Measurements from ENCODE around the gene TPCN2.

Gene TPCN2

DNA sequence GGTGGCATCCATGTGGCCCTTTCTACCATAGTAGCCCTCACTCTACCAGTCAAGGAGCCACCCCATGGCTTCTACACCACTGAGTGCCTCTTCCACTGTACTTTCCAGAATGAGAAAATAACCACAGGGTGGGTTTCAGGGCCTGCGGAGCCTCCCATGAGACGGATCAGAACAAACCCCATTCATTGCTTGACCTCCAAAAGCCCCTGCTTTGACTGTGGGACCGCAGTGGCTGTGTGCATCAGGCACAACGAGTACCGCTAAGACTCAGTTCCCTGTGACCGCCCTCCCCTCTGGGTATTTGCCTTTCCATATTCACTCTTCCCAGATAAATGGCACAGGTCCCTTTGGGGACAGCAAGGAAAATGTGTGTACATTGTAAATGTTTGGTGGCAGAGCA is 24.2 kb upstream of the TPCN2 start:
- 90 to 94% methylated on average over 3 to 5 of the region's 6 CpGs for WGBS, 2 experiments (ENCODE audit: insufficient coverage in 2 of 2)

DNA sequence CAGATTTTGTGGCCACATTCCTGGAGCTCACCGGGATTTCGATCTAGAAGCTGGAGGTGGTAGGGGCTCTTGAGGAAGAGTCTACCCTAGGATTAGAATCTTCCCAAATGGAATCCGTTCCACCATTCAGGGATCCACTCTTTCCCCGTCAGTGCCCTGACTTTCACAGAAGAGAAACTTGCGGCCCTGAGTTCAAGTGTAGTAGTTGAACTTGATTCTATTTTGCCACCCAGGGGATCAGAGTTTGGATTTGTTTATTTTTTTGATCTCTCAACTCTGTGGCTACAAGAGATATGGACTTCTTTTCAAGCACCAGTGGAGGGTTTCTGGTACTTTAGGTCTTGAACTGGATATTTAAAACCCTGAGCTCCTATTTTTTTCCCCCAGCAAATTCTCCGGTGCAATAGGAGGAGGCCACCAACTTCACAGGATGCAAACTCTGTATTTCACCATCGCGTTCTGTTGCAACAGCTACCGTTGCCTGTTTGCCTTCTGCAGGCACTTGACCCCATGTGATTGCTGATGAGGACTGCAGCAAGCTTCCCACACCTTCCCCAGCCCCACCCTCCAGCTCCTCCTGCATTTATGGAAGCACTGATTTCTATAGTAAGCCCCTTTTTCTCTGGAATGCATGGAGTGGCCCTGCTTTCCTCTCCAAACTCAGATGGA is 20.9 kb upstream of the TPCN2 start:
- H3K36me3 ChIP-seq (ENCODE audit: control insufficient read depth, insufficient read depth, low read length), result no peaks in the 10 kb centered on the region
- H3K4me3 ChIP-seq (ENCODE audit: extremely low read depth, insufficient read depth, low read length, poor library complexity, severe bottlenecking), result no peak overlapping the region
- no peak overlapping the region for H3K27ac ChIP-seq (ENCODE audit: low read depth, low read length, severe bottlenecking)
- 80 to 82% methylated on average over 6 to 7 of the region's 9 CpGs for WGBS, 2 experiments (ENCODE audit: insufficient coverage in 2 of 2)
- H3K4me1 ChIP-seq (ENCODE audit: control insufficient read depth, insufficient read depth, low read length, poor library complexity, severe bottlenecking), result no peaks in the 10 kb centered on the region
- no peaks in the 10 kb centered on the region for H3K9me3 ChIP-seq (ENCODE audit: control insufficient read depth, low read length)

More for the DNA sequence above, 24.2 kb upstream of the TPCN2 start:
- H3K4me3 ChIP-seq (ENCODE audit: extremely low read depth, insufficient read depth, low read length, poor library complexity, severe bottlenecking), result no peak overlapping the region
- H3K36me3 ChIP-seq (ENCODE audit: control insufficient read depth, insufficient read depth, low read length), result no peaks in the 10 kb centered on the region
- H3K4me1 ChIP-seq (ENCODE audit: control insufficient read depth, insufficient read depth, low read length, poor library complexity, severe bottlenecking), result no peaks in the 10 kb centered on the region
- no peak overlapping the region for H3K27ac ChIP-seq (ENCODE audit: low read depth, low read length, severe bottlenecking)
- no peaks in the 10 kb centered on the region for H3K9me3 ChIP-seq (ENCODE audit: control insufficient read depth, low read length)

DNA sequence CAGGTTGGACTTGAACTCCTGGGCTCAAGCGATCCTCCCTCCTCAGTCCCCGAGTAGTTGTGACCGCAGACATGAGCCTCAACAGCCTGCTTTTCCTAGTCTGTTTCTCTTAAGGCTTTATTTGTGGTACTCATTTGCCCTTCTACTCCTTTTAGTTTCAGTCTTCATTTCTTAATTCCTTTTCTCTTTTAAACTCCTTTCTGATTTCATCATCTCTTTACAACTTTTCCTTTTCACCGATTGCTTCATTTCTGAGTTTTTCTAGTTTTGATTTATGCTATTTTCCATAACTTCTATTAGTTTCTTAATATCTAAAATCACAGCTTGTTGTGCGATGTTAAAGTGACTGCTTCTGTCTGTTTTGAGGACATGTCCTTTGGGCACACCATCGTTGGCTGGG is 18.4 kb upstream of the TPCN2 start:
- Histone ChIP-seq H3K4me1 (ENCODE audit: control insufficient read depth, insufficient read depth, low read length, poor library complexity, severe bottlenecking) (no peaks in the 10 kb centered on the region), H3K36me3 (ENCODE audit: control insufficient read depth, insufficient read depth, low read length) (no peaks in the 10 kb centered on the region), H3K4me3 (ENCODE audit: extremely low read depth, insufficient read depth, low read length, poor library complexity, severe bottlenecking) (no peak overlapping the region), H3K9me3 (ENCODE audit: control insufficient read depth, low read length) (no peaks in the 10 kb centered on the region), H3K27ac (ENCODE audit: low read depth, low read length, severe bottlenecking) (no peak overlapping the region)
- 88 to 92% methylated on average over 5 of the region's 6 CpGs for WGBS, 2 experiments (ENCODE audit: insufficient coverage in 2 of 2)

DNA sequence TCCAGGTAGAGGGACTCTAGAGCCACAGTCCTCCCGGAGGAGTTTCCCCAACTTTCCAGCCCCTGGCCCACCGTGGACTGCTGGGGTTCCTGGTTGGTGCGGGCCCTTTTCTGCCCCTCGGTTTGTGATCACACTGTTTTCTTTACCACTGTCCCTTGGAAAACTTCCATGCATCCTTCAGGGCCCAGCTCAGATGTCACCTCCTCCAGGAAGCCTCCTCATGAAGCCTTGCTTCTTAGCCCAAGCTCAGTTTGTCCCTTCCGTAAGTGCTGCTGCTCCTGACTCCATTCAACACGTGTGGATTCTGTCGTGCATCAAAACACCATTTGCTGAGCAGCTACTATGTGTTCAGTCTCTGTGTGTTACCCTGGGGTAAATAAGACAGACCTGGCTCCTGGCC is 15.9 kb upstream of the TPCN2 start:
- Histone ChIP-seq H3K27ac (ENCODE audit: low read depth, low read length, severe bottlenecking) (no peak overlapping the region), H3K36me3 (ENCODE audit: control insufficient read depth, insufficient read depth, low read length) (no peaks in the 10 kb centered on the region), H3K9me3 (ENCODE audit: control insufficient read depth, low read length) (no peaks in the 10 kb centered on the region), H3K4me1 (ENCODE audit: control insufficient read depth, insufficient read depth, low read length, poor library complexity, severe bottlenecking) (peaks cover 9% of the 10 kb centered on the region), H3K4me3 (ENCODE audit: extremely low read depth, insufficient read depth, low read length, poor library complexity, severe bottlenecking) (no peak overlapping the region)
- 90 to 94% methylated on average over 4 to 7 of the region's 7 CpGs for WGBS, 2 experiments (ENCODE audit: insufficient coverage in 2 of 2)

DNA sequence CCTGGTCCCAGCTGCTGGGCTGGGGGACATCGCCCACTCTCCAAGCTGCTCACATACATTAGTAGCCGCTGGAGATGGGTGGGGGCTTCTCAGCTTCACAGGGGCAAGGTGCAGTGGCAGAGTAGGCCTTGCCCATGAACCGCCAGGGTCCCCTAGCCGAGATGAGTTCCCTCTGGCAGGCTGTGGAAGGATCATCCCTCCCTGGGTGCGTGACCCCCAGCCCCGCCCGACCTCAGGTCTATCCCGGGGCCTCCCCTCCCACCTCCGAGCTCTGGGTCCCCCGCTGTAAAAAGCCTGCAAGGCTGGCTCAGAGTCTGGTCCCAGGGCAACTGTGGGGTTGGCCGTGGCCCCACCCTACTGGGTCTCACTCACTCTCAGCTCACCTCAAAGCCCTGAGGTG is 15.3 kb upstream of the TPCN2 start:
- H3K9me3 ChIP-seq (ENCODE audit: control insufficient read depth, low read length), result no peaks in the 10 kb centered on the region
- no peak overlapping the region for H3K4me3 ChIP-seq (ENCODE audit: extremely low read depth, insufficient read depth, low read length, poor library complexity, severe bottlenecking)
- no peaks in the 10 kb centered on the region for H3K36me3 ChIP-seq (ENCODE audit: control insufficient read depth, insufficient read depth, low read length)

DNA sequence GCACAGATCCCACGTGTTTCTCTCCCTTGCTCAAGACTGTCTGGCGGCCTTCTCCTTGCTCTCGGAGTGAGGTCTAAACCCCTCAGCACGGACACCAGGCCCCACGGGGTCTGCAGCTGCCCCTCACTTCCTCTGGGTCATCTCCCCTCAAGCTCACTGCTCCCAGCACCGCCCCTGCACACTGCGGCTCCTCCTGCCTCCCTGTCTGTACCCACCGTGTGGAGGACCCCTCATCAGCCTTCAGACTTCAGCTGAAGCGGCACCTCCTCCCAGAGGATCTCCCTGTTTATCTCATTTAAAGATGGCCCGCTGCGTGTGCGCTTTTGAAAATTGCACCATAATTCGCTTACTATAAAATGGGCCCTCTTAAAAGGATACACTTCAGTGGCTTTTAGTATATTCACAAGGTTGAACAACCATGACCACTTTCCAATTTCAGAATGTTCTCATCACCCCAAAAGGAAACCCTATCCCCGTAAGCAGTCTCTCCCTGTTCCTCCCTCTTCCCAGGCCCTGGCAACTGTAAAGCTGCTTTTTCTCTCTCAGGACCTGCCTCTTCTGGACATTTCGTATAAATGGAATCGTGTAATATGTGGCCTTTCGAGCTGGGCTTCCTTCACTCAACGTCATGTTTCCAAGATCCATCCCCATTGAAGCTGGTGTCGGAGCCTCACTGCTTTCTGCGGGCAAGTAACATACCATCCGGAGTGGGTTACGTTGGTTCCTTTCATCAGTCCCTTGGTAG is 14.4 kb upstream of the TPCN2 start:
- Histone ChIP-seq H3K27ac (ENCODE audit: low read depth, low read length, severe bottlenecking) (no peak overlapping the region), H3K36me3 (ENCODE audit: control insufficient read depth, insufficient read depth, low read length) (no peaks in the 10 kb centered on the region), H3K9me3 (ENCODE audit: control insufficient read depth, low read length) (no peaks in the 10 kb centered on the region), H3K4me1 (ENCODE audit: control insufficient read depth, insufficient read depth, low read length, poor library complexity, severe bottlenecking) (peaks cover 9% of the 10 kb centered on the region), H3K4me3 (ENCODE audit: extremely low read depth, insufficient read depth, low read length, poor library complexity, severe bottlenecking) (no peak overlapping the region)
- 90 to 94% methylated on average over 20 of the region's 22 CpGs for WGBS, 2 experiments (ENCODE audit: insufficient coverage in 2 of 2)

More for the DNA sequence above, 15.3 kb upstream of the TPCN2 start:
- 93 to 96% methylated on average over 8 to 10 of the region's 11 CpGs for WGBS, 2 experiments (ENCODE audit: insufficient coverage in 2 of 2)
- H3K27ac ChIP-seq (ENCODE audit: low read depth, low read length, severe bottlenecking), result no peak overlapping the region
- H3K4me1 ChIP-seq (ENCODE audit: control insufficient read depth, insufficient read depth, low read length, poor library complexity, severe bottlenecking), result peaks cover 9% of the 10 kb centered on the region

DNA sequence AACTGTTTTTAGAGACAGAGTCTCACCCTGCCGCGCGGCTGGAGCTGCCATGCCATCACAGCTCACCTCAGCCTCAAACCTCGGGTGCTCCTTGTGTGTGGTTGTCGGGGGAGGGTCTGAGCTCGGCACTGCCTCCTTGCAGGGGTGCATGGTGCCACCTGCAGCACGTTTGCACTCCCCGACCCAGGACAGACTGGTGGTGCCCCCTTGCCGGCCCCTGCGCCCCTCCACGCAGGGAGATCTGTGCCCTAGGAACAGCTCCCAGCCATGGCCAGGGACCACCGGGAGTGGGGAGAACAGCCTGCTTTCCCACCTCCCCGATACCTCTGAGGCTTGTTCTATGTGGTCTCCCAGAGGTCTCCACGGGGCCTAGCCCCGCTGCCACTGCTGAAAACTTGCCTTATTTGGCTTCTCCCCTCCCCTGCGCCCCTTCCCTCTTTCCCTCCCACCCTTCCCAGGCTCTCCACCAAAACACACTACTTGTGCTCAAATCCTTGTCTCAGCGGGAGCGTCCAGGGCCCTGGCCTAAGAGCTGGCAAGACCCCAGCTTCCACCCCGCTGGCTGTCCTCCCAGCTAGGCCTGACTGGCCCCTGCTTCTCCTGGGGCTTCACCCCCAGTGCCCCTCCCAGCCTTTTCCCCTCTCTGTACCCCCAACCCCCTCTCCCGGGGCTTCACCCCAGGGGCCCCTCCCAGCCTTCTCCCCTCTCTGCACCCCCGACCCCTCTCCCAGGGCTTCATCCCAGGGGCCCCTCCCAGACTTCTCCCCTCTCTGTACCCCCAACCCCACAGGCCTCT is 13.4 kb upstream of the TPCN2 start:
- 78 to 87% methylated on average over 14 to 19 of the region's 21 CpGs for WGBS, 2 experiments (ENCODE audit: insufficient coverage in 2 of 2)
- H3K27ac ChIP-seq (ENCODE audit: low read depth, low read length, severe bottlenecking), result no peak overlapping the region
- H3K4me3 ChIP-seq (ENCODE audit: extremely low read depth, insufficient read depth, low read length, poor library complexity, severe bottlenecking), result no peak overlapping the region
- peaks cover 14% of the 10 kb centered on the region for H3K4me1 ChIP-seq (ENCODE audit: control insufficient read depth, insufficient read depth, low read length, poor library complexity, severe bottlenecking)
- no peaks in the 10 kb centered on the region for H3K36me3 ChIP-seq (ENCODE audit: control insufficient read depth, insufficient read depth, low read length)
- no peaks in the 10 kb centered on the region for H3K9me3 ChIP-seq (ENCODE audit: control insufficient read depth, low read length)

DNA sequence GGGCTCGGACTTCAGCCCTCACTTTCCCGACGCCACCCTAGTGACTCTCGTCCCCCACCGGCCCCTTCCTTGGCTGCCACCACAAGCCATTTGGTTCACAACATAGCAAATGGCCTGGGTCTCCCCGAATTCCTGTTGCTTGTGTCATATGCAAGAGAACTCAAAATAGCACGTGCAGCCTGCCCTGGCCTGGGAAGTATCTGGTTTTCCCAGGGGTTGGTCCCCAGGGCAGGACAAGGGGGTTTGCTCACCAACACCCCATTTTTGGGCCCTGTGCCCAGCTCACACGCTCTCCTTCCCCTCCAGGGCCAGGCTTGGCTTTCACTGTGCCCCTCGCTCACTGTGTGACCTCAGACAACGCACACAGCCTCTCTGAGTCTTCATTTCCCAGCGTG is 12.8 kb upstream of the TPCN2 start:
- WGBS, 2 experiments (ENCODE audit: insufficient coverage in 2 of 2), result 90 to 96% methylated on average over 10 to 11 of the region's 11 CpGs
- Histone ChIP-seq H3K4me3 (ENCODE audit: extremely low read depth, insufficient read depth, low read length, poor library complexity, severe bottlenecking) (no peak overlapping the region), H3K36me3 (ENCODE audit: control insufficient read depth, insufficient read depth, low read length) (no peaks in the 10 kb centered on the region), H3K9me3 (ENCODE audit: control insufficient read depth, low read length) (no peaks in the 10 kb centered on the region), H3K27ac (ENCODE audit: low read depth, low read length, severe bottlenecking) (no peak overlapping the region), H3K4me1 (ENCODE audit: control insufficient read depth, insufficient read depth, low read length, poor library complexity, severe bottlenecking) (peaks cover 20% of the 10 kb centered on the region)

DNA sequence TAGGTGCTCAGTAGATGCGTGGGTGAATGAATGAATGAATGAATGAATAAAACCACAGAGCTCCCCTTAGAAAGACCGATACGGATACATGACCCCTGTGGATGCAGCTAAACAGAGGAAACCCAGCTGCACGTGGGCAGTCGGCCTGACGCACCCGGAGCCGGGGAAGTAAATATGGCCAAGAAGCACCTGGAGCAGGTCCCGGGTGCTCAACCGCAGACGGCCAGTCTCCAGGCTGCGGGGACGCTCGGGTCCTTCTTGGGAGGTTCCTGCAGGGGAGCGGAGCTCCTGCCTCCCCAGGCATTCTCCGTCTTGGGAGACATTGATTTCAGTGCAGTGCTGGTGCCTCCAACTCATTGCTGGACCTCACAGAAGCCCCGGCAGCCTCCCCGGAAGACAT is 11.7 kb upstream of the TPCN2 start:
- H3K27ac ChIP-seq (ENCODE audit: low read depth, low read length, severe bottlenecking), result no peak overlapping the region
- WGBS, 2 experiments (ENCODE audit: insufficient coverage in 2 of 2), result 92 to 97% methylated on average over 15 to 16 of the region's 18 CpGs
- peaks cover 25% of the 10 kb centered on the region for H3K4me1 ChIP-seq (ENCODE audit: control insufficient read depth, insufficient read depth, low read length, poor library complexity, severe bottlenecking)
- no peak overlapping the region for H3K4me3 ChIP-seq (ENCODE audit: extremely low read depth, insufficient read depth, low read length, poor library complexity, severe bottlenecking)
- H3K9me3 ChIP-seq (ENCODE audit: control insufficient read depth, low read length), result no peaks in the 10 kb centered on the region
- H3K36me3 ChIP-seq (ENCODE audit: control insufficient read depth, insufficient read depth, low read length), result no peaks in the 10 kb centered on the region

DNA sequence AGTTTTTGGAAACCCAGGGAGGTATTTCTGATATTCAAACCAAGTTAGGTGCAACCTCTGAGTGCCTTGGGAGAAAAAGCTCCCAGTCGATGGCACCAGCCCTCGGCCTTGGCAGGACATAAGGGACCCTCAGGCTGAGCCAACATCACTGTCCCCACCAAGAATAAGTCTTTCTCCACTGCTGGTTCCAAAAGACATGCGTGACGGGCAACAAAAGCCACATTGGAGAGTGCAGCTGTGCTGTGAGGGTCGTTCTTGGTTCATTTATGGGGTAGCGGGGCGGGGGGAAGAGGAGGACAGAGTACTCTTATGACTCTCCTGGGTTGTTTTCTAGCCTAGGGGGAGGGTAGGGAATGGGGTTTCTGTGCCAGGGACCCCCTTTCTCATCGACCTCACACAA is 11.2 kb upstream of the TPCN2 start:
- WGBS, 2 experiments (ENCODE audit: insufficient coverage in 2 of 2), result 91% methylated on average over 5 of the region's 8 CpGs
- Histone ChIP-seq H3K27ac (ENCODE audit: low read depth, low read length, severe bottlenecking) (no peak overlapping the region), H3K4me1 (ENCODE audit: control insufficient read depth, insufficient read depth, low read length, poor library complexity, severe bottlenecking) (peaks cover 25% of the 10 kb centered on the region), H3K9me3 (ENCODE audit: control insufficient read depth, low read length) (no peaks in the 10 kb centered on the region), H3K36me3 (ENCODE audit: control insufficient read depth, insufficient read depth, low read length) (no peaks in the 10 kb centered on the region), H3K4me3 (ENCODE audit: extremely low read depth, insufficient read depth, low read length, poor library complexity, severe bottlenecking) (no peak overlapping the region)

All from mesodermal cell (in vitro differentiated cells).